ENCODE data around the gene DMRT3. TPM values are rescaled to one million over a fixed set of nuclear protein-coding genes. Genes with fewer than 3 reads are reported as not detected.
A peak's percentile ranks its signal among the peaks of the same experiment; 100 is the strongest.

The DMRT3 gene
- total RNA-seq, 4 donors from 2014 or later: 0.12 TPM; not detected in 3

GRCh38 chr9:1013021-1013420, 36.6 kb downstream of the DMRT3 start:
- Histone ChIP-seq H3K4me3 (no peak overlapping the region), H3K36me3 (no peaks in the 10 kb centered on the region), H3K27ac (no peak overlapping the region), H3K9me3 (no peaks in the 10 kb centered on the region), H3K4me1 (no peaks in the 10 kb centered on the region), H3K27me3 (peaks cover 41% of the 10 kb centered on the region)
- ATAC-seq: no peak
- WGBS, 2 donors (ENCODE audit: low coverage in 1 of 2): 47 to 70% methylated on average over 3 to 5 of the region's 5 CpGs
- TF ChIP-seq POLR2A (IDR thresholded peaks at IDR 0.05): no peak
- TF ChIP-seq CTCF (IDR thresholded peaks at IDR 0.05): no peak
- TF ChIP-seq POLR2AphosphoS5 (IDR thresholded peaks at IDR 0.05): no peak
- no peak for TF ChIP-seq EP300 (IDR thresholded peaks at IDR 0.05)

GRCh38 chr9:1014225-1014624, 37.8 kb downstream of the DMRT3 start:
- Histone ChIP-seq H3K27ac (no peak overlapping the region), H3K9me3 (no peaks in the 10 kb centered on the region), H3K4me1 (no peaks in the 10 kb centered on the region), H3K27me3 (peaks cover 39% of the 10 kb centered on the region), H3K36me3 (no peaks in the 10 kb centered on the region), H3K4me3 (no peak overlapping the region)
- TF ChIP-seq POLR2A (IDR thresholded peaks at IDR 0.05): no peak
- no peak for TF ChIP-seq POLR2AphosphoS5 (IDR thresholded peaks at IDR 0.05)
- no peak for TF ChIP-seq EP300 (IDR thresholded peaks at IDR 0.05)
- TF ChIP-seq CTCF (IDR thresholded peaks at IDR 0.05): no peak
- WGBS, 2 donors (ENCODE audit: low coverage in 1 of 2): 68% methylated on average over 4 of the region's 4 CpGs
- no peak for ATAC-seq

- ATAC-seq: no peak
- WGBS, 2 donors (ENCODE audit: low coverage in 1 of 2): 68 to 100% methylated on average over 1 to 2 of the region's 2 CpGs
- Histone ChIP-seq H3K4me3 (no peak overlapping the region), H3K9me3 (no peaks in the 10 kb centered on the region), H3K36me3 (no peaks in the 10 kb centered on the region), H3K4me1 (no peaks in the 10 kb centered on the region), H3K27ac (no peak overlapping the region), H3K27me3 (peaks cover 35% of the 10 kb centered on the region)
- TF ChIP-seq EP300 (IDR thresholded peaks at IDR 0.05) (no peak), POLR2A (IDR thresholded peaks at IDR 0.05) (no peak), CTCF (IDR thresholded peaks at IDR 0.05) (no peak), POLR2AphosphoS5 (IDR thresholded peaks at IDR 0.05) (no peak)
These were observed 38.2 kb downstream of the DMRT3 start for GRCh38 chr9:1014640-1015039.

GRCh38 chr9:1018121-1018520, 41.7 kb downstream of the DMRT3 start:
- no peak overlapping the region for H3K4me3 ChIP-seq
- TF ChIP-seq POLR2A (IDR thresholded peaks at IDR 0.05) (no peak), POLR2AphosphoS5 (IDR thresholded peaks at IDR 0.05) (no peak), CTCF (IDR thresholded peaks at IDR 0.05) (peak in 1 of 4 experiments; percentile 36), EP300 (IDR thresholded peaks at IDR 0.05) (no peak)
- no peaks in the 10 kb centered on the region for H3K4me1 ChIP-seq
- 20 to 22% methylated on average over 1 to 8 of the region's 10 CpGs for WGBS, 2 donors (ENCODE audit: low coverage in 1 of 2)
- H3K27ac ChIP-seq: no peak overlapping the region
- no peaks in the 10 kb centered on the region for H3K36me3 ChIP-seq
- H3K27me3 ChIP-seq: peaks cover 40% of the 10 kb centered on the region
- no peak for ATAC-seq
- H3K9me3 ChIP-seq: peaks cover 0 to 16% (median 0%) of the 10 kb centered on the region in 3 donors

GRCh38 chr9:1024112-1024511, 47.7 kb downstream of the DMRT3 start:
- WGBS, 2 donors (ENCODE audit: low coverage in 1 of 2): 100% methylated on average over 1 of the region's 1 CpG; no CpG with 5 or more reads in 1 of the 2 donors
- Histone ChIP-seq H3K27me3 (peaks cover 64% of the 10 kb centered on the region), H3K27ac (no peak overlapping the region), H3K4me3 (no peak overlapping the region), H3K4me1 (no peaks in the 10 kb centered on the region), H3K9me3 (peaks cover 0 to 21% (median 0%) of the 10 kb centered on the region in 3 donors), H3K36me3 (no peaks in the 10 kb centered on the region)
- no peak for TF ChIP-seq CTCF (IDR thresholded peaks at IDR 0.05)
- TF ChIP-seq POLR2AphosphoS5 (IDR thresholded peaks at IDR 0.05): no peak
- TF ChIP-seq EP300 (IDR thresholded peaks at IDR 0.05): no peak
- TF ChIP-seq POLR2A (IDR thresholded peaks at IDR 0.05): no peak
- ATAC-seq: no peak

Measured in gastroesophageal sphincter (tissue), 4 donors.